Measurements from ENCODE around the gene COL28A1.
"Not testable (repeated sequence)": the region's sequence is repeated elsewhere in the genome, so short reads cannot be mapped to it uniquely, and the experiment has no call there.

The COL28A1 gene

GRCh38 chr7:7489546-7489945 lies 46.1 kb downstream of the COL28A1 start:
- Mint-ChIP-seq H3K27me3 (no peaks in the 10 kb centered on the region), H3K4me1 (peaks cover 9 to 11% of the 10 kb centered on the region in 2 donors), H3K36me3 (peaks cover 0 to 2% of the 10 kb centered on the region in 2 donors), H3K4me3 (no peak overlapping the region), H3K9me3 (peaks cover 5 to 6% of the 10 kb centered on the region in 2 donors), H3K27ac (no peak overlapping the region)
- no peak for ATAC-seq (replicated peaks)
- DNase-seq, result no peak

GRCh38 chr7:7486362-7486761 lies 49.3 kb downstream of the COL28A1 start:
- Mint-ChIP-seq H3K9me3 (peaks cover 8 to 12% of the 10 kb centered on the region in 2 donors), H3K27me3 (no peaks in the 10 kb centered on the region), H3K4me3 (no peak overlapping the region), H3K27ac (no peak overlapping the region), H3K36me3 (peaks cover 5 to 6% of the 10 kb centered on the region in 2 donors), H3K4me1 (peaks cover 9 to 11% of the 10 kb centered on the region in 2 donors)
- ATAC-seq (replicated peaks) (peak; percentile 76 to 90), DNase-seq (no peak)

GRCh38 chr7:7484072-7484471 lies 51.6 kb downstream of the COL28A1 start:
- Mint-ChIP-seq H3K4me3 (no peak overlapping the region), H3K27ac (no peak overlapping the region)
- DNase-seq, result no peak

GRCh38 chr7:7481802-7482201 lies 53.9 kb downstream of the COL28A1 start:
- H3K9me3 Mint-ChIP-seq, result peaks cover 8 to 10% of the 10 kb centered on the region in 2 donors
- ATAC-seq (replicated peaks), result no peak
- peaks cover 5 to 6% of the 10 kb centered on the region in 2 donors for H3K36me3 Mint-ChIP-seq
- H3K27me3 Mint-ChIP-seq, result peaks cover 0 to 3% of the 10 kb centered on the region in 2 donors
- no peak overlapping the region for H3K4me3 Mint-ChIP-seq
- DNase-seq, result no peak
- H3K4me1 Mint-ChIP-seq, result no peaks in the 10 kb centered on the region
- no peak overlapping the region for H3K27ac Mint-ChIP-seq

More at GRCh38 chr7:7484072-7484471, 51.6 kb downstream of the COL28A1 start:
- H3K36me3 Mint-ChIP-seq, result peaks cover 5 to 6% of the 10 kb centered on the region in 2 donors
- peaks cover 8% of the 10 kb centered on the region in 2 donors for H3K9me3 Mint-ChIP-seq
- no peak for ATAC-seq (replicated peaks)
- peaks cover 0 to 3% of the 10 kb centered on the region in 2 donors for H3K27me3 Mint-ChIP-seq
- peaks cover 0 to 3% of the 10 kb centered on the region in 2 donors for H3K4me1 Mint-ChIP-seq

GRCh38 chr7:7479275-7479805 lies 56.3 kb downstream of the COL28A1 start:
- H3K36me3 Mint-ChIP-seq, result peaks cover 3 to 5% of the 10 kb centered on the region in 2 donors
- DNase-seq, result no peak
- no peak for ATAC-seq (replicated peaks)
- H3K4me1 Mint-ChIP-seq, result no peaks in the 10 kb centered on the region
- peaks cover 5 to 7% of the 10 kb centered on the region in 2 donors for H3K9me3 Mint-ChIP-seq
- no peak overlapping the region for H3K4me3 Mint-ChIP-seq
- peaks cover 0 to 3% of the 10 kb centered on the region in 2 donors for H3K27me3 Mint-ChIP-seq
- H3K27ac Mint-ChIP-seq, result no peak overlapping the region

- H3K9me3 Mint-ChIP-seq, result peaks cover 5 to 7% of the 10 kb centered on the region in 2 donors
- DNase-seq, result no peak
- no peaks in the 10 kb centered on the region for H3K4me1 Mint-ChIP-seq
- peaks cover 3 to 5% of the 10 kb centered on the region in 2 donors for H3K36me3 Mint-ChIP-seq
- no peak overlapping the region for H3K27ac Mint-ChIP-seq
- ATAC-seq (replicated peaks), result no peak
- peaks cover 0 to 3% of the 10 kb centered on the region in 2 donors for H3K27me3 Mint-ChIP-seq
- no peak overlapping the region for H3K4me3 Mint-ChIP-seq
Measured at GRCh38 chr7:7478569-7478968, 57.1 kb downstream of the COL28A1 start.

- not testable (repeated sequence) for H3K27me3 Mint-ChIP-seq; H3K9me3 Mint-ChIP-seq; H3K4me1 Mint-ChIP-seq; H3K36me3 Mint-ChIP-seq; H3K4me3 Mint-ChIP-seq; ATAC-seq (replicated peaks); DNase-seq; H3K27ac Mint-ChIP-seq
Measured at GRCh38 chr7:7477641-7478040, 58.0 kb downstream of the COL28A1 start.

GRCh38 chr7:7476381-7476780 lies 59.3 kb downstream of the COL28A1 start:
- ATAC-seq (replicated peaks), result no peak

GRCh38 chr7:7475601-7476000 lies 60.1 kb downstream of the COL28A1 start:
- no peak overlapping the region for H3K27ac Mint-ChIP-seq
- peaks cover 0 to 3% of the 10 kb centered on the region in 2 donors for H3K27me3 Mint-ChIP-seq
- ATAC-seq (replicated peaks), result no peak
- H3K36me3 Mint-ChIP-seq, result no peaks in the 10 kb centered on the region
- no peaks in the 10 kb centered on the region for H3K4me1 Mint-ChIP-seq
- DNase-seq, result no peak
- H3K4me3 Mint-ChIP-seq, result no peak overlapping the region
- peaks cover 0 to 13% of the 10 kb centered on the region in 2 donors for H3K9me3 Mint-ChIP-seq

More at GRCh38 chr7:7476381-7476780, 59.3 kb downstream of the COL28A1 start:
- Mint-ChIP-seq H3K9me3 (peaks cover 0 to 11% of the 10 kb centered on the region in 2 donors), H3K27me3 (peaks cover 0 to 3% of the 10 kb centered on the region in 2 donors), H3K27ac (no peak overlapping the region), H3K36me3 (no peaks in the 10 kb centered on the region), H3K4me3 (no peak overlapping the region), H3K4me1 (no peaks in the 10 kb centered on the region)
- no peak for DNase-seq

- Mint-ChIP-seq H3K27me3 (no peaks in the 10 kb centered on the region), H3K27ac (no peak overlapping the region), H3K36me3 (no peaks in the 10 kb centered on the region), H3K4me1 (no peaks in the 10 kb centered on the region), H3K9me3 (peaks cover 0 to 13% of the 10 kb centered on the region in 2 donors), H3K4me3 (no peak overlapping the region)
- ATAC-seq (replicated peaks) (no peak), DNase-seq (no peak)
Measured at GRCh38 chr7:7474436-7474835, 61.2 kb downstream of the COL28A1 start.

GRCh38 chr7:7464991-7465765 lies 70.5 kb downstream of the COL28A1 start:
- H3K4me3 Mint-ChIP-seq; H3K9me3 Mint-ChIP-seq; DNase-seq; H3K27ac Mint-ChIP-seq; H3K36me3 Mint-ChIP-seq; H3K4me1 Mint-ChIP-seq; ATAC-seq (replicated peaks): not testable (repeated sequence)
- H3K27me3 Mint-ChIP-seq, result peaks cover 0 to 16% of the 10 kb centered on the region in 2 donors

- peaks cover 3 to 7% of the 10 kb centered on the region in 2 donors for H3K9me3 Mint-ChIP-seq
- DNase-seq (no peak), ATAC-seq (replicated peaks) (no peak)
- no peak overlapping the region for H3K27ac Mint-ChIP-seq
- H3K4me3 Mint-ChIP-seq, result no peak overlapping the region
- no peaks in the 10 kb centered on the region for H3K4me1 Mint-ChIP-seq
- no peaks in the 10 kb centered on the region for H3K27me3 Mint-ChIP-seq
- no peaks in the 10 kb centered on the region for H3K36me3 Mint-ChIP-seq
Measured at GRCh38 chr7:7454000-7454399, 81.7 kb downstream of the COL28A1 start.

- H3K4me1 Mint-ChIP-seq, result no peaks in the 10 kb centered on the region
- ATAC-seq (replicated peaks) (no peak), DNase-seq (no peak)
Measured at GRCh38 chr7:7452652-7453051, 83.0 kb downstream of the COL28A1 start.

GRCh38 chr7:7452119-7452518 lies 83.6 kb downstream of the COL28A1 start:
- ATAC-seq (replicated peaks) (no peak), DNase-seq (no peak)
- Mint-ChIP-seq H3K27ac (no peak overlapping the region), H3K36me3 (peaks cover 0 to 7% of the 10 kb centered on the region in 2 donors), H3K4me1 (no peaks in the 10 kb centered on the region), H3K4me3 (no peak overlapping the region), H3K27me3 (no peaks in the 10 kb centered on the region), H3K9me3 (peaks cover 10 to 17% of the 10 kb centered on the region in 2 donors)

More at GRCh38 chr7:7452652-7453051, 83.0 kb downstream of the COL28A1 start:
- no peak overlapping the region for H3K27ac Mint-ChIP-seq
- no peaks in the 10 kb centered on the region for H3K27me3 Mint-ChIP-seq
- no peak overlapping the region for H3K4me3 Mint-ChIP-seq
- H3K9me3 Mint-ChIP-seq, result peaks cover 9 to 14% of the 10 kb centered on the region in 2 donors
- H3K36me3 Mint-ChIP-seq, result peaks cover 0 to 4% of the 10 kb centered on the region in 2 donors

- H3K9me3 Mint-ChIP-seq, result peaks cover 22 to 29% of the 10 kb centered on the region in 2 donors
- H3K4me1 Mint-ChIP-seq, result no peaks in the 10 kb centered on the region
- ATAC-seq (replicated peaks) (no peak), DNase-seq (no peak)
- peaks cover 6 to 12% of the 10 kb centered on the region in 2 donors for H3K36me3 Mint-ChIP-seq
- H3K4me3 Mint-ChIP-seq, result no peak overlapping the region
- no peaks in the 10 kb centered on the region for H3K27me3 Mint-ChIP-seq
- H3K27ac Mint-ChIP-seq, result no peak overlapping the region
Measured at GRCh38 chr7:7449055-7449454, 86.6 kb downstream of the COL28A1 start.

Measured in stimulated activated naive B cell treated with anti-CD40 and anti-IgM and Interleukin-4, amounts not matched to agents 10 μg/mL and 1 μg/mL and 100 μg/mL, for 72 hours (primary cell).